Suprapubic skin (tissue), 4 donors: ENCODE data around the gene LILRA2.

Experiments
- POLR2A ChIP-seq, 2 donors: fragments of 450-650 bp; IDR thresholded peaks; one replicate each; pipeline ENCODE4 v1.6.1; 2017; ENCODE audit warnings: antibody characterized with exemption in 2 of 2, mild to moderate bottlenecking in 2 of 2, moderate library complexity in 2 of 2
- POLR2AphosphoS5 ChIP-seq, 3 donors: sonication (generic); formaldehyde crosslinking; IDR thresholded peaks; one replicate each; pipeline ENCODE4 v1.6.1; 2017; ENCODE audit warnings: antibody characterized with exemption in 3 of 3
- TF ChIP-seq, protein P1 (sequence below), 2 donors: fragments of 200-600 bp in 1 of 2; fragments of 450-650 bp in 1 of 2; sonication (generic) in 1 of 2; IDR thresholded peaks; one replicate each; pipeline ENCODE4 v1.5.1; 2016 to 2019; ENCODE audit warnings: antibody characterized with exemption in 2 of 2, mild to moderate bottlenecking in 1 of 2, moderate library complexity in 1 of 2

DNA sequence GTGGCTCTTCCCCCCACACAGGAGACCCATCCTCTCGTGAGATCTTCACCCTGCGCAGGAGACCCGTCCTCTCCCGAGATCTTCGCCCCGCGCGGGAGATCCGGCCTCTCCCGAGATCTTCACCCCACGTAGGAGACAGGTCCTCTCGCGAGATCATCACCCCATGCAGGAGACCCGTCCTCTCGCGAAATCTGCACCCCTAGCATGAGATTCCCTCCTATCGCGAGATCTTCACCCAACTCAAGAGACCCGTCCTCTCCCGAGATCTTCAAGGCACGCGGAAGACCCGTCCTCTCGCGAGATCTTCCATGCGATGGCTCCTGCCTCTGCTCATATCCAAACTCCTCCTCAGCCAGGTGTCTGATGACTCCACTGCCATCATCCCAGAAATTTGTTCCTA is 46.6 kb upstream of the LILRA2 start:
- TF ChIP-seq, protein P1, sequence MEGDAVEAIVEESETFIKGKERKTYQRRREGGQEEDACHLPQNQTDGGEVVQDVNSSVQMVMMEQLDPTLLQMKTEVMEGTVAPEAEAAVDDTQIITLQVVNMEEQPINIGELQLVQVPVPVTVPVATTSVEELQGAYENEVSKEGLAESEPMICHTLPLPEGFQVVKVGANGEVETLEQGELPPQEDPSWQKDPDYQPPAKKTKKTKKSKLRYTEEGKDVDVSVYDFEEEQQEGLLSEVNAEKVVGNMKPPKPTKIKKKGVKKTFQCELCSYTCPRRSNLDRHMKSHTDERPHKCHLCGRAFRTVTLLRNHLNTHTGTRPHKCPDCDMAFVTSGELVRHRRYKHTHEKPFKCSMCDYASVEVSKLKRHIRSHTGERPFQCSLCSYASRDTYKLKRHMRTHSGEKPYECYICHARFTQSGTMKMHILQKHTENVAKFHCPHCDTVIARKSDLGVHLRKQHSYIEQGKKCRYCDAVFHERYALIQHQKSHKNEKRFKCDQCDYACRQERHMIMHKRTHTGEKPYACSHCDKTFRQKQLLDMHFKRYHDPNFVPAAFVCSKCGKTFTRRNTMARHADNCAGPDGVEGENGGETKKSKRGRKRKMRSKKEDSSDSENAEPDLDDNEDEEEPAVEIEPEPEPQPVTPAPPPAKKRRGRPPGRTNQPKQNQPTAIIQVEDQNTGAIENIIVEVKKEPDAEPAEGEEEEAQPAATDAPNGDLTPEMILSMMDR (IDR thresholded peaks at IDR 0.05) = no peak
- TF ChIP-seq POLR2A (IDR thresholded peaks at IDR 0.05) (no peak), POLR2AphosphoS5 (IDR thresholded peaks at IDR 0.05) (no peak)
